Kidney epithelial cell (primary cell): ENCODE measurements around the gene CFAP299. TPM values are rescaled to one million over a fixed set of nuclear protein-coding genes. Genes with fewer than 3 reads are reported as not detected.

Source experiments
- DNase-seq: peaks from one replicate; pipeline ENCODE4 v3.0.0-alpha.2; 2010; ENCODE audit warnings: low read depth
- H3K27me3 ChIP-seq: 2 replicates; pipeline ENCODE4 v1.6.0; 2011; ENCODE audit warnings: low read length; ENCODE audit not compliant: control insufficient read depth, insufficient read depth
- H3K36me3 ChIP-seq: 2 replicates; pipeline ENCODE4 v1.5.1; 2011; ENCODE audit warnings: low read length; ENCODE audit not compliant: control insufficient read depth, insufficient read depth
- H3K4me3 ChIP-seq: 2 replicates; pipeline ENCODE4 v1.5.1; 2011; ENCODE audit warnings: low read depth, mild to moderate bottlenecking, control low read depth, low read length
- CTCF ChIP-seq: IDR thresholded peaks from 2 replicates; pipeline ENCODE4 v1.5.1; 2011; ENCODE audit warnings: mild to moderate bottlenecking, moderate library complexity, low read length, control low read depth, inconsistent platforms; ENCODE audit not compliant: insufficient read depth, poor library complexity, severe bottlenecking
- total RNA-seq: library from RNA; depleted of rRNA; stranded (reverse); fragments of >200 nt; gene quantifications from 2 replicates; pipeline ENCODE4 v1.2.3, GENCODE V29; 2015

Gene CFAP299
- total RNA-seq, 1 donor from 2014 or later, result not detected

GRCh38 chr4:80931631-80932081, 596.1 kb downstream of the CFAP299 start:
- Histone ChIP-seq H3K36me3 (no peaks in the 10 kb centered on the region), H3K4me3 (no peak overlapping the region), H3K27me3 (no peaks in the 10 kb centered on the region)
- no peak for DNase-seq
- no peak for TF ChIP-seq CTCF

- Histone ChIP-seq H3K27me3 (no peaks in the 10 kb centered on the region), H3K36me3 (no peaks in the 10 kb centered on the region), H3K4me3 (no peak overlapping the region)
- DNase-seq, result no peak
- no peak for TF ChIP-seq CTCF
Measured at GRCh38 chr4:80948141-80948540, 612.6 kb downstream of the CFAP299 start.

GRCh38 chr4:80948995-80949394, 613.5 kb downstream of the CFAP299 start:
- DNase-seq, result no peak
- no peak overlapping the region for H3K4me3 ChIP-seq
- TF ChIP-seq CTCF, result no peak
- no peaks in the 10 kb centered on the region for H3K27me3 ChIP-seq
- no peaks in the 10 kb centered on the region for H3K36me3 ChIP-seq

GRCh38 chr4:80956421-80956820, 620.9 kb downstream of the CFAP299 start:
- Histone ChIP-seq H3K36me3 (no peaks in the 10 kb centered on the region), H3K27me3 (no peaks in the 10 kb centered on the region), H3K4me3 (no peak overlapping the region)
- no peak for DNase-seq
- TF ChIP-seq CTCF, result no peak

- TF ChIP-seq CTCF, result no peak
- Histone ChIP-seq H3K36me3 (no peaks in the 10 kb centered on the region), H3K4me3 (no peak overlapping the region), H3K27me3 (no peaks in the 10 kb centered on the region)
- DNase-seq, result peak; percentile 34
Measured at GRCh38 chr4:80963051-80963450, 627.5 kb downstream of the CFAP299 start.

GRCh38 chr4:80967346-80967745, 631.8 kb downstream of the CFAP299 start:
- no peak for TF ChIP-seq CTCF

More at GRCh38 chr4:80967346-80967745, 631.8 kb downstream of the CFAP299 start:
- Histone ChIP-seq H3K4me3 (no peak overlapping the region), H3K27me3 (no peaks in the 10 kb centered on the region), H3K36me3 (no peaks in the 10 kb centered on the region)
- no peak for DNase-seq
